Hepatocyte (in vitro differentiated cells): ENCODE data around the gene MPP4.

Experiments used
- CTCF ChIP-seq: fragments of 200-600 bp; sonication (generic); IDR thresholded peaks from 2 replicates; pipeline ENCODE4 v1.5.1; 2016; ENCODE audit warnings: antibody characterized with exemption, mild to moderate bottlenecking; ENCODE audit not compliant: poor library complexity
- EZH2 ChIP-seq: fragments of 200-600 bp; sonication (generic); IDR thresholded peaks from 2 replicates; pipeline ENCODE4 v1.6.1; 2016; ENCODE audit warnings: antibody characterized with exemption, mild to moderate bottlenecking, borderline replicate concordance
- EZH2phosphoT487 ChIP-seq: fragments of 200-600 bp; sonication (generic); IDR thresholded peaks from one replicate; pipeline ENCODE4 v1.6.1; 2018; ENCODE audit warnings: antibody characterized with exemption, mild to moderate bottlenecking, low read depth, moderate library complexity; ENCODE audit not compliant: unreplicated experiment, severe bottlenecking

GRCh38 chr2:201597397-201597796 is 101.0 kb downstream of the MPP4 start:
- no peak for TF ChIP-seq CTCF
- TF ChIP-seq EZH2phosphoT487 = no peak
- no peak for TF ChIP-seq EZH2
